ENCODE data around the gene RAMP2. TPM values are rescaled to one million over a fixed set of nuclear protein-coding genes. Genes with fewer than 3 reads are reported as not detected.

The RAMP2 gene
- total RNA-seq, 6 donors from 2014 or later, result 12.2 to 120 (median 55.8) TPM; not detected in 1

GRCh38 chr17:42795061-42795460, 34.0 kb downstream of the RAMP2 start:
- Histone ChIP-seq H3K4me1 (peaks cover 18 to 24% (median 22%) of the 10 kb centered on the region in 4 donors), H3K27me3 (no peaks in the 10 kb centered on the region), H3K27ac (no peak overlapping the region), H3K36me3 (peaks cover 0 to 8% (median 0%) of the 10 kb centered on the region in 4 donors), H3K4me3 (no peak overlapping the region), H3K9me3 (no peaks in the 10 kb centered on the region)
- WGBS, 2 donors, result 28 to 68% methylated on average over 4 of the region's 4 CpGs
- TF ChIP-seq POLR2A (IDR thresholded peaks at IDR 0.05) (no peak), POLR2AphosphoS5 (IDR thresholded peaks at IDR 0.05) (no peak), CTCF (IDR thresholded peaks at IDR 0.05) (no peak), EP300 (IDR thresholded peaks at IDR 0.05) (no peak)
- DNase-seq (no peak), ATAC-seq (ENCODE audit: low FRiP score in 2 of 2) (no peak)

GRCh38 chr17:42795465-42795864, 34.4 kb downstream of the RAMP2 start:
- DNase-seq (no peak), ATAC-seq (ENCODE audit: low FRiP score in 2 of 2) (no peak)
- no peaks in the 10 kb centered on the region for H3K27me3 ChIP-seq
- no peak overlapping the region for H3K4me3 ChIP-seq
- H3K9me3 ChIP-seq, result no peaks in the 10 kb centered on the region
- H3K4me1 ChIP-seq, result peaks cover 18 to 24% (median 22%) of the 10 kb centered on the region in 4 donors
- no peak overlapping the region for H3K27ac ChIP-seq
- TF ChIP-seq POLR2AphosphoS5 (IDR thresholded peaks at IDR 0.05), result no peak
- TF ChIP-seq EP300 (IDR thresholded peaks at IDR 0.05), result no peak
- no peak for TF ChIP-seq CTCF (IDR thresholded peaks at IDR 0.05)
- no peak for TF ChIP-seq POLR2A (IDR thresholded peaks at IDR 0.05)
- 83 to 88% methylated on average over 10 of the region's 10 CpGs for WGBS, 2 donors
- peaks cover 0 to 8% (median 0%) of the 10 kb centered on the region in 4 donors for H3K36me3 ChIP-seq

GRCh38 chr17:42796066-42796758, 35.2 kb downstream of the RAMP2 start:
- 90 to 92% methylated on average over 14 to 18 of the region's 18 CpGs for WGBS, 2 donors
- TF ChIP-seq POLR2AphosphoS5 (IDR thresholded peaks at IDR 0.05) (no peak), POLR2A (IDR thresholded peaks at IDR 0.05) (no peak), EP300 (IDR thresholded peaks at IDR 0.05) (no peak), CTCF (IDR thresholded peaks at IDR 0.05) (no peak)
- Histone ChIP-seq H3K4me3 (no peak overlapping the region), H3K36me3 (peaks cover 0 to 8% (median 0%) of the 10 kb centered on the region in 4 donors), H3K4me1 (peaks cover 18 to 24% (median 22%) of the 10 kb centered on the region in 4 donors), H3K27me3 (no peaks in the 10 kb centered on the region), H3K27ac (no peak overlapping the region), H3K9me3 (no peaks in the 10 kb centered on the region)
- DNase-seq, result peak in 1 of 2 donors; percentile 61
- no peak for ATAC-seq (ENCODE audit: low FRiP score in 2 of 2)

- H3K9me3 ChIP-seq, result no peaks in the 10 kb centered on the region
- H3K4me3 ChIP-seq, result peak overlapping the region in 3 of 4 donors; percentile 70 to 95 (median 85)
- H3K27me3 ChIP-seq, result no peaks in the 10 kb centered on the region
- DNase-seq (peak in 1 of 2 donors; percentile 33), ATAC-seq (ENCODE audit: low FRiP score in 2 of 2) (no peak)
- peaks cover 0 to 8% (median 0%) of the 10 kb centered on the region in 4 donors for H3K36me3 ChIP-seq
- 68 to 75% methylated on average over 10 of the region's 10 CpGs for WGBS, 2 donors
- peak overlapping the region in 3 of 4 donors; percentile 55 to 92 (median 88) for H3K27ac ChIP-seq
- TF ChIP-seq POLR2AphosphoS5 (IDR thresholded peaks at IDR 0.05) (no peak), POLR2A (IDR thresholded peaks at IDR 0.05) (no peak), CTCF (IDR thresholded peaks at IDR 0.05) (no peak), EP300 (IDR thresholded peaks at IDR 0.05) (no peak)
- peaks cover 18 to 24% (median 22%) of the 10 kb centered on the region in 4 donors for H3K4me1 ChIP-seq
Measured at GRCh38 chr17:42797067-42798007, 36.3 kb downstream of the RAMP2 start.
